AG04450 (cell line): ENCODE measurements around the gene NDUFS6. TPM values are rescaled to one million over a fixed set of nuclear protein-coding genes. Genes with fewer than 3 reads are reported as not detected.

Source experiments
- CTCF ChIA-PET: fragments of 300-600, 350-600 bp; formaldehyde crosslinking; extraction: SDS; loops from one replicate; lab custom pipeline; 2022; ENCODE audit warnings: antibody characterized with exemption, inconsistent platforms; lab: Charles Lee
- POLR2A ChIA-PET: fragments of 350-600 bp; formaldehyde crosslinking; extraction: SDS; loops from one replicate; lab custom pipeline; 2021; ENCODE audit warnings: antibody characterized with exemption, inconsistent platforms; lab: Yijun Ruan, JAX
- DNase-seq: peaks from one replicate; pipeline ENCODE4 v3.0.0-alpha.2; 2011; ENCODE audit warnings: low read depth, low spot score
- H3K27ac ChIP-seq: one replicate; pipeline ENCODE4 v1.5.1; 2012; ENCODE audit warnings: low read depth, low read length, control low read depth
- H3K27me3 ChIP-seq: one replicate; pipeline ENCODE4 v1.6.0; 2012; ENCODE audit warnings: low read length; ENCODE audit not compliant: control insufficient read depth, insufficient read depth
- H3K4me3 ChIP-seq: 2 replicates; pipeline ENCODE4 v1.5.1; 2011; ENCODE audit warnings: mild to moderate bottlenecking, low read depth, low read length, control low read depth
- H3K9me3 ChIP-seq: 2 replicates; pipeline ENCODE4 v1.5.1; 2012; ENCODE audit warnings: low read length; ENCODE audit not compliant: control insufficient read depth, insufficient read depth
- CTCF ChIP-seq: IDR thresholded peaks from 2 replicates; pipeline ENCODE4 v1.5.1; 2011; ENCODE audit warnings: low read depth, low read length, control low read depth, inconsistent platforms
- polyA plus RNA-seq: library from polyadenylated mRNA; depleted of rRNA; stranded (reverse); fragments of >200 nt; gene quantifications from 2 replicates; pipeline ENCODE4 v1.2.3, GENCODE V29; 2011

NDUFS6 gene
- polyA plus RNA-seq, 1 experiment, result 51.8 TPM

GRCh38 chr5:1834721-1835429, 33.7 kb downstream of the NDUFS6 start:
- no peak overlapping the region for H3K27ac ChIP-seq
- no peak for DNase-seq
- no peak overlapping the region for H3K4me3 ChIP-seq
- peaks cover 48% of the 10 kb centered on the region for H3K27me3 ChIP-seq
- POLR2A ChIA-PET, result no interaction called here
- no peaks in the 10 kb centered on the region; the same call in 1 of the 2 replicates for H3K9me3 ChIP-seq
- no peak for TF ChIP-seq CTCF
- CTCF ChIA-PET, result no interaction called here

- CTCF ChIA-PET, result no interaction called here
- POLR2A ChIA-PET, result no interaction called here
- no peak for TF ChIP-seq CTCF
- Histone ChIP-seq H3K27me3 (peaks cover 53% of the 10 kb centered on the region), H3K9me3 (no peaks in the 10 kb centered on the region; the same call in 1 of the 2 replicates), H3K4me3 (no peak overlapping the region), H3K27ac (no peak overlapping the region)
- DNase-seq, result no peak
These were observed 34.2 kb downstream of the NDUFS6 start for GRCh38 chr5:1835431-1835830.

DNA sequence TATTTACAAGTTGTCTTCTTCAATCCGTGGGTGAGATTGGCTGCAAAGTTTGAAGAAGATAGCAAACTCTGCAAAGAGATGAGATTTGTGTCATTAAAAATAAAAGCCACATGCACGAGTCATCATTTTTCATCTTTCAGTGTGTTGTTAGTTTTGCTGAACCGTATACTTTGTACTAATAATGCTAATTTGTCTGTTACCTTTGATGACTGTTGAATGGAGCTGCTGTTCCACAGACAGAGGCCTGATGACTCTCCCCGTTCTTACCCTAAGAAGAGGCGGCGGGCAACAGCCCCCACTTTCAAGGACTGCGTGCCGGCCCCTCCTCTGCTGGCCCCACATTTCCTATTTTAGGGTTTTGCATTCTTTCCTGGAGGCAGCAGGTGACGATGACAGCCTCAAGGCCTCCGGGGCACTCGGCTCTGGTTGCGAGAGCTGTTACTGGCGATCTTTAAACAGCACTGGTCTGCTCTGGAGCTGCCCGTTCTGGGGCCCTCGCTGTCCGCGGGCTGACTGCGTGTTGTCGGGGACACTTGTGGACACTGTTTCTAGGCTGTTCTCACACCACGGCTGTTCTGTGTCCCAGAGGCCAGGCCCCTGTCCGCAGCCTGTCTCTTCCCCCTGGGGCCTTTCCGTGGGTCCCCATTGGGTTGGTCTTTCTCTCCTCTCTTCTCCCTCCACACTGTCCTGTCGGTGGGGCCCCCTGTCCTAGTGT, 35.1 kb downstream of the NDUFS6 start:
- H3K9me3 ChIP-seq, result no peaks in the 10 kb centered on the region; the same call in 1 of the 2 replicates
- H3K27me3 ChIP-seq, result peaks cover 59% of the 10 kb centered on the region
- POLR2A ChIA-PET, result no interaction called here
- H3K4me3 ChIP-seq, result no peak overlapping the region
- no peak for TF ChIP-seq CTCF
- DNase-seq, result no peak
- CTCF ChIA-PET, result no interaction called here
- H3K27ac ChIP-seq, result no peak overlapping the region

- DNase-seq, result no peak
- H3K27ac ChIP-seq, result no peak overlapping the region
- no peak for TF ChIP-seq CTCF
- POLR2A ChIA-PET, result no interaction called here
- H3K27me3 ChIP-seq, result peaks cover 62% of the 10 kb centered on the region
- CTCF ChIA-PET, result no interaction called here
- no peak overlapping the region for H3K4me3 ChIP-seq
- H3K9me3 ChIP-seq, result no peaks in the 10 kb centered on the region; the same call in 1 of the 2 replicates
These were observed 36.0 kb downstream of the NDUFS6 start for GRCh38 chr5:1836891-1837880.
